Suprapubic skin (tissue), 4 donors: ENCODE measurements around the gene DSCAM. TPM values are rescaled to one million over a fixed set of nuclear protein-coding genes. Genes with fewer than 3 reads are reported as not detected.

ENCODE experiments used
- DNase-seq, 2 donors: peaks; one replicate each; pipeline ENCODE4 v3.0.0-alpha.2; 2019; ENCODE audit warnings: low spot score in 2 of 2
- H3K27ac ChIP-seq: fragments of 200-600 bp; sonication (generic); one replicate; pipeline ENCODE4 v1.5.1; 2019
- H3K27me3 ChIP-seq: fragments of 200-600 bp; sonication (generic); one replicate; pipeline ENCODE4 v1.5.1; 2019
- H3K36me3 ChIP-seq: fragments of 200-600 bp; sonication (generic); one replicate; pipeline ENCODE4 v1.5.1; 2019
- H3K4me1 ChIP-seq: fragments of 200-600 bp; sonication (generic); one replicate; pipeline ENCODE4 v1.5.1; 2019
- H3K4me3 ChIP-seq: fragments of 200-600 bp; sonication (generic); one replicate; pipeline ENCODE4 v1.5.1; 2019; ENCODE audit warnings: mild to moderate bottlenecking
- H3K9me3 ChIP-seq: fragments of 200-600 bp; sonication (generic); one replicate; pipeline ENCODE4 v1.5.1; 2019
- CTCF ChIP-seq, 2 donors: fragments of 200-600 bp in 1 of 2; fragments of 450-650 bp in 1 of 2; sonication (generic) in 1 of 2; IDR thresholded peaks; one replicate each; pipeline ENCODE4 v1.5.1; 2016 to 2019; ENCODE audit warnings: antibody characterized with exemption in 2 of 2, mild to moderate bottlenecking in 1 of 2, moderate library complexity in 1 of 2
- EP300 ChIP-seq: sonication (generic); formaldehyde crosslinking; IDR thresholded peaks from one replicate; pipeline ENCODE4 v1.6.1; 2017; ENCODE audit warnings: antibody characterized with exemption
- POLR2A ChIP-seq, 2 donors: fragments of 450-650 bp; IDR thresholded peaks; one replicate each; pipeline ENCODE4 v1.6.1; 2017; ENCODE audit warnings: antibody characterized with exemption in 2 of 2, mild to moderate bottlenecking in 2 of 2, moderate library complexity in 2 of 2
- POLR2AphosphoS5 ChIP-seq, 3 donors: sonication (generic); formaldehyde crosslinking; IDR thresholded peaks; one replicate each; pipeline ENCODE4 v1.6.1; 2017; ENCODE audit warnings: antibody characterized with exemption in 3 of 3
- WGBS: methylation state at CpG from one replicate; pipeline ENCODE4 v1.1.5; 2018; 5-methylcytosine and 5-hydroxymethylcytosine counted together
- total RNA-seq, 4 donors: library from RNA; depleted of rRNA; stranded (reverse); fragments of >200 nt; gene quantifications; one replicate each; pipeline ENCODE4 v1.1.0, GENCODE V29; 2016

DSCAM gene
- total RNA-seq, 4 donors from 2014 or later: 0.08 TPM; not detected in 3

GRCh38 chr21:40757366-40757765 lies 89.6 kb downstream of the DSCAM start:
- Histone ChIP-seq H3K36me3 (no peaks in the 10 kb centered on the region), H3K4me1 (no peaks in the 10 kb centered on the region), H3K27ac (no peak overlapping the region), H3K9me3 (no peaks in the 10 kb centered on the region), H3K27me3 (no peaks in the 10 kb centered on the region), H3K4me3 (no peak overlapping the region)
- TF ChIP-seq POLR2AphosphoS5 (IDR thresholded peaks at IDR 0.05) (no peak), EP300 (no peak), CTCF (IDR thresholded peaks at IDR 0.05) (no peak), POLR2A (IDR thresholded peaks at IDR 0.05) (no peak)
- no peak for DNase-seq
- 76% methylated on average over 3 of the region's 3 CpGs for WGBS

DNA sequence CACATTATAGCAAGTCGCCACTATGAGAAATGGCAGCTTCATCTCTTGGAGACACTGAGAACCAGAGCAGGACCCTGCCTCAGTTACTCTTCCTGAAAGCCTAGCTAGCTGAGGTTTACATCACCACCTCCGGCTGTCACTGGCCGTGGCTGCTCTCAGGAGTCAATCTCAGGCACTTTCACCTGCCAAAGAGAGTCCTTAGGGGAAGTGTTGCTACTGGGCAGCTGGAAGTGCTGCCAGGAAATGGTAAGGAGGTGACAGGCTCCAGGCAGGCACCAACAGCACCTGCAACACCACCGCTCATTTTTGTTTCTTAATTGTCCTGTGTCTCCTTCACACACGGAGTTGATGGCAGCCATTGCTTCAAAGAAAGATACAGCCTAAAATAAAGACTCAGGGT lies 92.5 kb downstream of the DSCAM start:
- H3K36me3 ChIP-seq: no peaks in the 10 kb centered on the region
- 35% methylated on average over 5 of the region's 5 CpGs for WGBS
- H3K4me1 ChIP-seq: no peaks in the 10 kb centered on the region
- no peak overlapping the region for H3K4me3 ChIP-seq
- H3K27ac ChIP-seq: no peak overlapping the region
- no peaks in the 10 kb centered on the region for H3K9me3 ChIP-seq
- no peaks in the 10 kb centered on the region for H3K27me3 ChIP-seq
- no peak for DNase-seq
- no peak for TF ChIP-seq POLR2A (IDR thresholded peaks at IDR 0.05)
- no peak for TF ChIP-seq CTCF (IDR thresholded peaks at IDR 0.05)
- TF ChIP-seq EP300: no peak
- no peak for TF ChIP-seq POLR2AphosphoS5 (IDR thresholded peaks at IDR 0.05)

- no peak for DNase-seq
- no peaks in the 10 kb centered on the region for H3K36me3 ChIP-seq
- no peak for TF ChIP-seq CTCF (IDR thresholded peaks at IDR 0.05)
- TF ChIP-seq POLR2AphosphoS5 (IDR thresholded peaks at IDR 0.05): no peak
- no peak for TF ChIP-seq EP300
- TF ChIP-seq POLR2A (IDR thresholded peaks at IDR 0.05): no peak
- H3K4me3 ChIP-seq: no peak overlapping the region
- no peaks in the 10 kb centered on the region for H3K9me3 ChIP-seq
- no peaks in the 10 kb centered on the region for H3K27me3 ChIP-seq
- no peak overlapping the region for H3K27ac ChIP-seq
- H3K4me1 ChIP-seq: no peaks in the 10 kb centered on the region
- 95% methylated on average over 8 of the region's 8 CpGs for WGBS
Observed at GRCh38 chr21:40753756-40754155, 93.2 kb downstream of the DSCAM start.

DNA sequence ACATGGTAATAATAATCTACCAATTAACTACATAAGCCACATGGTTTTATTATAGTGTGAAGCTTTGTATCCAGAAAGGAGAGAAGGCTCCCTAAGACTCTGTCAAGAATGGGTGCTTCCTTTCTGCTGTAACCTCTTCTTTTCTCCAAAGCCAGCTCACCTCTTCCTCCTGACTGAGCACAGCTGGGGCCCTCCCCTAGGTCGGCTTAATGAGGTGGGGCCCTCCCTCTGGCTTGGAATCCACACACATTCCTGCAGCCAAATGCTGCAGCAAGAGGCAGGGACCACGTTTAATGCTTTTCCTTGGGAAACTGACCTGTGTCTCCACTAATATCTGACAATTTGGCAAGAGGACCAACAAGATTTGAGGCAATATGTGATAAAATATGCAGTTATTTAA lies 94.8 kb downstream of the DSCAM start:
- no peaks in the 10 kb centered on the region for H3K9me3 ChIP-seq
- H3K4me3 ChIP-seq: no peak overlapping the region
- no peak overlapping the region for H3K27ac ChIP-seq
- no peaks in the 10 kb centered on the region for H3K36me3 ChIP-seq
- WGBS: 13% methylated on average over 2 of the region's 2 CpGs
- no peak for TF ChIP-seq EP300
- TF ChIP-seq POLR2A (IDR thresholded peaks at IDR 0.05): no peak
- no peak for TF ChIP-seq CTCF (IDR thresholded peaks at IDR 0.05)
- TF ChIP-seq POLR2AphosphoS5 (IDR thresholded peaks at IDR 0.05): no peak
- no peak for DNase-seq
- no peaks in the 10 kb centered on the region for H3K27me3 ChIP-seq
- H3K4me1 ChIP-seq: no peaks in the 10 kb centered on the region

DNA sequence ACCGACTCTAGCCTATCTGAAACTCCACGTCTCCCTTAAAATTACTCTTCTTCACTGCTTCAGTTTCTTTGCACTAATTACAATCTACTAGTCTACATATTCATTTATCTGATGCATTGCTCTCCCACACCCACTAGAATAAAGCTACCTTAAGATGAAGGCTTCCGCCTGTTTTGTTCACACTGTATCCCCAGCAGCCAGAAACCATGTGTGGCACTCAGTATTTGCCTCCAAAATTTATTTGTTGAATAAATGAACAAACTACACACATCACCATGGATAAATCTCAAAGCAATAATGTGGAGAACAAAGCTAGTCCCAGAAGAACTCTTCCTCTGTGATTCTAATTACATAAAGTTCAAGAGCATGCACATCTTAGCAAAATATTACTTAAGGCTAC lies 95.7 kb downstream of the DSCAM start:
- TF ChIP-seq POLR2A (IDR thresholded peaks at IDR 0.05): no peak
- TF ChIP-seq POLR2AphosphoS5 (IDR thresholded peaks at IDR 0.05): no peak
- no peak for TF ChIP-seq EP300
- no peak for TF ChIP-seq CTCF (IDR thresholded peaks at IDR 0.05)
- no peak for DNase-seq
- H3K27me3 ChIP-seq: no peaks in the 10 kb centered on the region
- no peaks in the 10 kb centered on the region for H3K9me3 ChIP-seq
- no peak overlapping the region for H3K4me3 ChIP-seq
- WGBS: 88% methylated on average over 3 of the region's 3 CpGs
- H3K27ac ChIP-seq: no peak overlapping the region
- no peaks in the 10 kb centered on the region for H3K4me1 ChIP-seq
- no peaks in the 10 kb centered on the region for H3K36me3 ChIP-seq
